Left ventricle myocardium inferior (tissue), 1 donor: ENCODE data around the gene CXXC5. TPM values are rescaled to one million over a fixed set of nuclear protein-coding genes. Genes with fewer than 3 reads are reported as not detected.

Source experiments
- DNase-seq: peaks from one replicate; pipeline ENCODE4 v3.0.0-alpha.2; 2020
- H3K27ac ChIP-seq: fragments of 200-600 bp; replicated peaks from 2 replicates; pipeline ENCODE4 v1.8.0; 2021
- H3K27me3 ChIP-seq: fragments of 200-600 bp; 2 replicates; pipeline ENCODE4 v1.8.0; 2021; ENCODE audit warnings: low read depth
- H3K36me3 ChIP-seq: fragments of 200-600 bp; 2 replicates; pipeline ENCODE4 v1.8.0; 2021
- H3K4me1 ChIP-seq: fragments of 200-600 bp; 2 replicates; pipeline ENCODE4 v1.8.0; 2021
- H3K4me3 ChIP-seq: fragments of 200-600 bp; 2 replicates; pipeline ENCODE4 v1.8.0; 2021; ENCODE audit warnings: mild to moderate bottlenecking, moderate library complexity
- H3K9me3 ChIP-seq: fragments of 200-600 bp; replicated peaks from 2 replicates; pipeline ENCODE4 v1.8.0; 2021
- CTCF ChIP-seq: fragments of 200-600 bp; IDR thresholded peaks from 2 replicates; pipeline ENCODE4 v1.8.0; 2021; ENCODE audit warnings: antibody characterized with exemption, mild to moderate bottlenecking, borderline replicate concordance
- intact Hi-C: fragments of 100-400 bp; cut with micrococcal nuclease; formaldehyde crosslinking; loops from one replicate; pipeline ENCODE4 v1.11.0; 2022
- total RNA-seq: library from RNA; stranded (reverse); fragmentation: NEBNext Ultra II Directional; extraction: Animal tissue kit (Norgen Biotek cat#: 25700); gene quantifications from one replicate; pipeline ENCODE4 v1.2.1, GENCODE V29; 2021
- donor health status: DM: no; HTN: yes; CAD: no; lungs with severe emphysema.

CXXC5 gene
- total RNA-seq, 1 donor from 2014 or later: 56.9 TPM

GRCh38 chr5:139708434-139708861 lies 60.3 kb downstream of the CXXC5 start:
- Histone ChIP-seq H3K4me3 (peak overlapping the region; percentile 73), H3K27ac (peak overlapping the region; percentile 87), H3K36me3 (no peaks in the 10 kb centered on the region), H3K9me3 (no peaks in the 10 kb centered on the region), H3K27me3 (no peaks in the 10 kb centered on the region), H3K4me1 (peaks cover 46% of the 10 kb centered on the region)
- no peak for TF ChIP-seq CTCF
- intact Hi-C loops: no loop called here
- no peak for DNase-seq

- peak; percentile 62 for DNase-seq
- H3K4me1 ChIP-seq: peaks cover 46% of the 10 kb centered on the region
These were observed 60.9 kb downstream of the CXXC5 start for GRCh38 chr5:139708877-139709581.

DNA sequence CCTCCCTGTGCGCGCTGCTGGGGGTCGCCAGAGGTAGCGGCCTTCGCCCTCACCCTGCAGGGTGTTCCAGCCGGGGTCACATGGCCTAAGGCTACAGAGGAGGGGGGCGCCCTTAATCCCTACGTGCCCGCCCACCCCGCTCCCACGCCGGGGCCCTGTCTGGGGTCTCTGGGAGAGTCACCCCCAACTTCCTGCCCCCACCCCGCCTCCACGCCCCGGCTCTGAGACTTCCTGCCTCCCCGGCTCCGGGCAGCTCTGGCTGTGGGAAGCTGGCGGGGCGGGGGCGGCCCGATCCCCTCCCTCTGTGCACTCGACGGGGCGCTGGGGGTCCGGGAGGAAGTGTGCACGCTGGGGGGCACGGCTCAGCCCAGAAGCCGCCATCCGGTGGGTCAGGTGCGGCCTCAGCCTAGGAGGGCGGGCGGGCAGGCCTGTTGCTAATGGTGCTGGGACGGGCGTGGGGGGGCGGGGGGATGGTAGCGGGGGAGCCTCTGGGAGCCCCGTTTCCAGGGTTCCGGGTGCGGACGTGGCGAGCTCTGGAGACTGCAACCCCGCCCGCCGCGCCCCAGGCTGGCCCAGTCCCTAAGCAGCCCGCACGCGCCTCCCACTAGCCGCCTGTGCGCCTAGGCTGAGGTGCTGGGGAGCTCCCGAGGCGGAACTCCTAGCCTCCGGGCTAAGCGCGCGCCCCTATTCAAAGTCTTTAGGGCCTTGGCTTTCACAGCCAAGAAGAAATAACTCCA lies 61.6 kb downstream of the CXXC5 start:
- DNase-seq: peak; percentile 47
- Histone ChIP-seq H3K27me3 (no peaks in the 10 kb centered on the region), H3K4me3 (peak overlapping the region; percentile 73), H3K36me3 (no peaks in the 10 kb centered on the region), H3K9me3 (no peaks in the 10 kb centered on the region), H3K27ac (peak overlapping the region; percentile 87), H3K4me1 (peaks cover 46% of the 10 kb centered on the region)
- intact Hi-C loops: no loop called here
- TF ChIP-seq CTCF: no peak

More at GRCh38 chr5:139708877-139709581, 60.9 kb downstream of the CXXC5 start:
- TF ChIP-seq CTCF: no peak
- intact Hi-C loops: no loop called here
- Histone ChIP-seq H3K36me3 (no peaks in the 10 kb centered on the region), H3K27me3 (no peaks in the 10 kb centered on the region), H3K27ac (peak overlapping the region; percentile 87), H3K9me3 (no peaks in the 10 kb centered on the region), H3K4me3 (peak overlapping the region; percentile 73)

- peaks cover 46% of the 10 kb centered on the region for H3K4me1 ChIP-seq
- no peaks in the 10 kb centered on the region for H3K9me3 ChIP-seq
- no peaks in the 10 kb centered on the region for H3K27me3 ChIP-seq
- peak overlapping the region; percentile 73 for H3K4me3 ChIP-seq
- peak overlapping the region; percentile 87 for H3K27ac ChIP-seq
- DNase-seq: peak; percentile 43
- intact Hi-C loops: no loop called here
- TF ChIP-seq CTCF: no peak
- H3K36me3 ChIP-seq: no peaks in the 10 kb centered on the region
These were observed 62.3 kb downstream of the CXXC5 start for GRCh38 chr5:139710319-139711066.
